ENCODE measurements around the gene GLDN.

GRCh38 chr15:51310064-51310463, 31.4 kb upstream of the GLDN start:
- TF ChIP-seq EZH2 (IDR thresholded peaks at IDR 0.05; ENCODE audit: low read length, unreplicated experiment), result no peak
- TF ChIP-seq, protein P1, sequence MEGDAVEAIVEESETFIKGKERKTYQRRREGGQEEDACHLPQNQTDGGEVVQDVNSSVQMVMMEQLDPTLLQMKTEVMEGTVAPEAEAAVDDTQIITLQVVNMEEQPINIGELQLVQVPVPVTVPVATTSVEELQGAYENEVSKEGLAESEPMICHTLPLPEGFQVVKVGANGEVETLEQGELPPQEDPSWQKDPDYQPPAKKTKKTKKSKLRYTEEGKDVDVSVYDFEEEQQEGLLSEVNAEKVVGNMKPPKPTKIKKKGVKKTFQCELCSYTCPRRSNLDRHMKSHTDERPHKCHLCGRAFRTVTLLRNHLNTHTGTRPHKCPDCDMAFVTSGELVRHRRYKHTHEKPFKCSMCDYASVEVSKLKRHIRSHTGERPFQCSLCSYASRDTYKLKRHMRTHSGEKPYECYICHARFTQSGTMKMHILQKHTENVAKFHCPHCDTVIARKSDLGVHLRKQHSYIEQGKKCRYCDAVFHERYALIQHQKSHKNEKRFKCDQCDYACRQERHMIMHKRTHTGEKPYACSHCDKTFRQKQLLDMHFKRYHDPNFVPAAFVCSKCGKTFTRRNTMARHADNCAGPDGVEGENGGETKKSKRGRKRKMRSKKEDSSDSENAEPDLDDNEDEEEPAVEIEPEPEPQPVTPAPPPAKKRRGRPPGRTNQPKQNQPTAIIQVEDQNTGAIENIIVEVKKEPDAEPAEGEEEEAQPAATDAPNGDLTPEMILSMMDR (conservative IDR thresholded peaks at IDR 0.05; ENCODE audit: low read depth, low read length), result no peak
